ENCODE results near the gene NCMAP.
"Not testable (repeated sequence)": the region's sequence is repeated elsewhere in the genome, so short reads cannot be mapped to it uniquely, and the experiment has no call there.

NCMAP gene

GRCh38 chr1:24545662-24546061, 10.2 kb upstream of the NCMAP start:
- no peak overlapping the region for H3K4me3 ChIP-seq (ENCODE audit: low read depth, low read length)
- no peaks in the 10 kb centered on the region for H3K36me3 ChIP-seq
- no peaks in the 10 kb centered on the region for H3K9me3 ChIP-seq (ENCODE audit: severe bottlenecking)
- H3K27me3 ChIP-seq (ENCODE audit: insufficient read depth, low read depth, severe bottlenecking): no peaks in the 10 kb centered on the region
- no peak overlapping the region for H3K27ac ChIP-seq
- DNase-seq: no peak
- no peak for TF ChIP-seq CTCF (IDR thresholded peaks at IDR 0.05; ENCODE audit: low read depth, low read length)

- Histone ChIP-seq H3K27ac (peak overlapping the region; percentile 12; the same call in 1 of the 2 replicates), H3K4me3 (ENCODE audit: low read depth, low read length) (no peak overlapping the region), H3K9me3 (ENCODE audit: severe bottlenecking) (no peaks in the 10 kb centered on the region), H3K27me3 (ENCODE audit: insufficient read depth, low read depth, severe bottlenecking) (no peaks in the 10 kb centered on the region), H3K36me3 (no peaks in the 10 kb centered on the region)
- no peak for DNase-seq
- TF ChIP-seq CTCF (IDR thresholded peaks at IDR 0.05; ENCODE audit: low read depth, low read length): no peak
These were observed 8.7 kb upstream of the NCMAP start for GRCh38 chr1:24547195-24547594.

- DNase-seq: no peak
- Histone ChIP-seq H3K4me3 (ENCODE audit: low read depth, low read length) (no peak overlapping the region), H3K27me3 (ENCODE audit: insufficient read depth, low read depth, severe bottlenecking) (no peaks in the 10 kb centered on the region), H3K9me3 (ENCODE audit: severe bottlenecking) (no peaks in the 10 kb centered on the region), H3K27ac (peak overlapping the region; percentile 93), H3K36me3 (no peaks in the 10 kb centered on the region)
- no peak for TF ChIP-seq CTCF (IDR thresholded peaks at IDR 0.05; ENCODE audit: low read depth, low read length)
These were observed 7.8 kb upstream of the NCMAP start for GRCh38 chr1:24548070-24548469.

- not testable (repeated sequence) for H3K27me3 ChIP-seq (ENCODE audit: insufficient read depth, low read depth, severe bottlenecking); H3K9me3 ChIP-seq (ENCODE audit: severe bottlenecking); H3K4me3 ChIP-seq (ENCODE audit: low read depth, low read length); H3K36me3 ChIP-seq
- H3K27ac ChIP-seq: peak overlapping the region; percentile 93
- DNase-seq: peak; percentile 71
These were observed 6.7 kb upstream of the NCMAP start for GRCh38 chr1:24549210-24549609.

- no peak for DNase-seq
- peak overlapping the region; percentile 38 for H3K4me3 ChIP-seq (ENCODE audit: low read depth, low read length)
- no peaks in the 10 kb centered on the region for H3K27me3 ChIP-seq (ENCODE audit: insufficient read depth, low read depth, severe bottlenecking)
- TF ChIP-seq CTCF (IDR thresholded peaks at IDR 0.05; ENCODE audit: low read depth, low read length): no peak
- no peaks in the 10 kb centered on the region for H3K36me3 ChIP-seq
- H3K27ac ChIP-seq: peak overlapping the region; percentile 93
- peaks cover 4% of the 10 kb centered on the region for H3K9me3 ChIP-seq (ENCODE audit: severe bottlenecking)
These were observed 4.5 kb upstream of the NCMAP start for GRCh38 chr1:24551290-24551959.

- no peak for TF ChIP-seq CTCF (IDR thresholded peaks at IDR 0.05; ENCODE audit: low read depth, low read length)
- peak; percentile 93 for DNase-seq
- H3K27ac ChIP-seq: peak overlapping the region; percentile 93
- H3K36me3 ChIP-seq: no peaks in the 10 kb centered on the region
- H3K9me3 ChIP-seq (ENCODE audit: severe bottlenecking): peaks cover 4% of the 10 kb centered on the region
- H3K27me3 ChIP-seq (ENCODE audit: insufficient read depth, low read depth, severe bottlenecking): no peaks in the 10 kb centered on the region
- peak overlapping the region; percentile 38 for H3K4me3 ChIP-seq (ENCODE audit: low read depth, low read length)
These were observed 3.8 kb upstream of the NCMAP start for GRCh38 chr1:24551960-24552571.

All from WERI-Rb-1 (cell line).